Measurements from ENCODE around the gene FOXI1.

- TF ChIP-seq POLR2A (IDR thresholded peaks at IDR 0.05; ENCODE audit: low read depth, low read length): no peak
- no peak for TF ChIP-seq POLR2AphosphoS5 (IDR thresholded peaks at IDR 0.05; ENCODE audit: low read depth, low read length)
- no peak for TF ChIP-seq TAF1 (IDR thresholded peaks at IDR 0.05; ENCODE audit: borderline replicate concordance, low read depth, low read length)
Measured at GRCh38 chr5:170113522-170113900, 7.8 kb downstream of the FOXI1 start.

All from GM12892 (cell line).